ENCODE results near the gene DCLK1. TPM values are rescaled to one million over a fixed set of nuclear protein-coding genes. Genes with fewer than 3 reads are reported as not detected.

DCLK1 gene
- total RNA-seq, 1 donor from 2014 or later = under 0.01 TPM

DNA sequence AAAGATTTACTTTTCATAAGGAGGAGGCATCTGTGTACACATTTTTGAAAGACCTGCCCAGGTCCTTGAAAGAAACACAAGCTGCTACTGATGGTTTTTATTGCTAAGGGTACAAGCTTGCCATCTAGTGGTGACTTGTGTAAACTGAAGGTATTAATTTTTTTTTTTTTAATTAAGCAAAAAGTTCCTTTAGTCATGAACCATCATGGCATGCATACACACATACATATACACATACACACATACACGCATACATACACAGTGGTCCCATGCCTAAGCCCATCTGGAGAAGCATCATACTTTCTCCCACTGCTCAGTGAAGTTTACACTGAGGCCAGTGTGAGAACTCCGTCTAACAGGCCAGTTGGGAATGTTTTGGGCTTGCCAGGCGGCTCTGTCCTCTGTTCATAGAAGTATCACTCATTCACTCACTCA is 312.5 kb downstream of the DCLK1 start:
- Histone ChIP-seq H3K36me3 (ENCODE audit: control insufficient read depth, insufficient read depth, low read length) (no peaks in the 10 kb centered on the region), H3K4me3 (ENCODE audit: low read depth, low read length) (no peak overlapping the region), H3K27me3 (ENCODE audit: control insufficient read depth, insufficient read depth, low read length) (no peaks in the 10 kb centered on the region)
- TF ChIP-seq, protein P1, sequence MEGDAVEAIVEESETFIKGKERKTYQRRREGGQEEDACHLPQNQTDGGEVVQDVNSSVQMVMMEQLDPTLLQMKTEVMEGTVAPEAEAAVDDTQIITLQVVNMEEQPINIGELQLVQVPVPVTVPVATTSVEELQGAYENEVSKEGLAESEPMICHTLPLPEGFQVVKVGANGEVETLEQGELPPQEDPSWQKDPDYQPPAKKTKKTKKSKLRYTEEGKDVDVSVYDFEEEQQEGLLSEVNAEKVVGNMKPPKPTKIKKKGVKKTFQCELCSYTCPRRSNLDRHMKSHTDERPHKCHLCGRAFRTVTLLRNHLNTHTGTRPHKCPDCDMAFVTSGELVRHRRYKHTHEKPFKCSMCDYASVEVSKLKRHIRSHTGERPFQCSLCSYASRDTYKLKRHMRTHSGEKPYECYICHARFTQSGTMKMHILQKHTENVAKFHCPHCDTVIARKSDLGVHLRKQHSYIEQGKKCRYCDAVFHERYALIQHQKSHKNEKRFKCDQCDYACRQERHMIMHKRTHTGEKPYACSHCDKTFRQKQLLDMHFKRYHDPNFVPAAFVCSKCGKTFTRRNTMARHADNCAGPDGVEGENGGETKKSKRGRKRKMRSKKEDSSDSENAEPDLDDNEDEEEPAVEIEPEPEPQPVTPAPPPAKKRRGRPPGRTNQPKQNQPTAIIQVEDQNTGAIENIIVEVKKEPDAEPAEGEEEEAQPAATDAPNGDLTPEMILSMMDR (IDR thresholded peaks at IDR 0.05; ENCODE audit: insufficient read depth, low read length, severe bottlenecking) = peak; percentile 59
- no peak for FAIRE-seq
- peak; percentile 48 for DNase-seq (ENCODE audit: low read depth)

DNA sequence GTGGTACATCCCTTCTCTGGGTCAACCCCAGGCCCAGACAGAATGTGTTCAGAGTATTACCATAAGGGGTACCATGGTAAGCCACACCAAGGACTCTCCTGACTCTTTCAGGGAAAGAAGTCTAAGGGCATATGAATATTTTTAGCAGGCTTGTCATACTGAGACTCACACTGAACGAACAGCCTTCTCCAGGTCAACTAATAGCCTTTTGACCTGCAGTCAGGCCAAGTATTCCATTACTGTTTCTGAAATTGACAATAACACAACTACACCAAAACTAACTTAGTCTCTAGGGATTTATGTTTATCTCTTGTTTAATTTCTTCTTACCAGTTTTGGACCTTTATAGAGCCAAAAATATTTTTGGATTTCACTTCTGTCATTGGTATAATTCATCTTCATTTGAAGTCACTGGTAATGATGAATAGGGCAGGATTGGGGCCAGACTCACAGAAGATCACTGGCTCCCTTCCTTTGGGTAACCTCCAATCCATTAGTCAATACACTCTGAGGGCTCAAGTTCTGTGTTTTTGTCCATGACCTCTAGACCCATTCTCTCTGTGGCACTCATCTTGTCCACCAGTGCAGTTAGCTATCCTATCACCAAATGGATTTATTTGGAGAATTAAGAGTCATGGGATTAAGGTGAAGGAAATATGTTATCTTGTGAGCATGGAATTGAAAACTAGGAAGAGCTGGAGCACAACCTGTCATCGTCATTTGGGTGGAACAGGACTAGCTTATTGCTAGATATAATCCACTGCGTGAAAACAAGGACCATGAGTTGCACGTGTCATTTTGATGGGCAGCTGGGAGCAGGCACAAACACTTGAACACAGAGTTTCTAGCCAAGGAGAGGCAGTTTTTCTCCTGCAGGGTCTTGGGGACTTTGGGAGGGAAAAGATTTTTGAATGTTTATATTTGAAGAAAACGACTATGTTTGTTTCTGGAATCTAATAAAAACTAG is 313.3 kb downstream of the DCLK1 start:
- TF ChIP-seq, protein P1 (IDR thresholded peaks at IDR 0.05; ENCODE audit: insufficient read depth, low read length, severe bottlenecking) = no peak
- Histone ChIP-seq H3K27me3 (ENCODE audit: control insufficient read depth, insufficient read depth, low read length) (no peaks in the 10 kb centered on the region), H3K36me3 (ENCODE audit: control insufficient read depth, insufficient read depth, low read length) (no peaks in the 10 kb centered on the region), H3K4me3 (ENCODE audit: low read depth, low read length) (no peak overlapping the region)
- DNase-seq (ENCODE audit: low read depth) (no peak), FAIRE-seq (no peak)

DNA sequence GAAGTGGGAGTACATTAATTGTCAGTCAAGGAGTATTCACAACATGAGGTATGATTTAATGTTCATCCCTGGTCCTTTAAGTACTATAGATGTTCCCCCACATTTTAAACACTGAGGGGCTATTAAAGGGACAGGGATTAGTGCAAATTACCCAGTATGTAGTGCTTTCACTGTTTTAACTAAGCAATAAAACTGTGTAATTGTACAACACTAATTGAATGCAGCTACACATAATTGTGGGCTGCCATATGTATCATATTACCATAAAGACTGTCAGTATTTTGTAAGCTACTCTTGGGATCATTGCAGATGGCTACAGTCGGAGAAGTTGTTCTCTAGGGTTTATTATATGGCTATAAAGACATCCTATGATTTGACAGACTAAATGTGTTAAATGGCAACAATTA is 316.6 kb downstream of the DCLK1 start:
- no peaks in the 10 kb centered on the region for H3K36me3 ChIP-seq (ENCODE audit: control insufficient read depth, insufficient read depth, low read length)
- FAIRE-seq = no peak
- TF ChIP-seq, protein P1 (IDR thresholded peaks at IDR 0.05; ENCODE audit: insufficient read depth, low read length, severe bottlenecking) = no peak
- no peak overlapping the region for H3K4me3 ChIP-seq (ENCODE audit: low read depth, low read length)
- DNase-seq (ENCODE audit: low read depth) = no peak
- no peaks in the 10 kb centered on the region for H3K27me3 ChIP-seq (ENCODE audit: control insufficient read depth, insufficient read depth, low read length)

- FAIRE-seq = no peak
- TF ChIP-seq, protein P1 (IDR thresholded peaks at IDR 0.05; ENCODE audit: insufficient read depth, low read length, severe bottlenecking) = no peak
- Histone ChIP-seq H3K4me3 (ENCODE audit: low read depth, low read length) (no peak overlapping the region), H3K27me3 (ENCODE audit: control insufficient read depth, insufficient read depth, low read length) (peaks cover 2% of the 10 kb centered on the region), H3K36me3 (ENCODE audit: control insufficient read depth, insufficient read depth, low read length) (no peaks in the 10 kb centered on the region)
- DNase-seq (ENCODE audit: low read depth) = no peak
Observed at GRCh38 chr13:35812736-35813135, 318.4 kb downstream of the DCLK1 start.

DNA sequence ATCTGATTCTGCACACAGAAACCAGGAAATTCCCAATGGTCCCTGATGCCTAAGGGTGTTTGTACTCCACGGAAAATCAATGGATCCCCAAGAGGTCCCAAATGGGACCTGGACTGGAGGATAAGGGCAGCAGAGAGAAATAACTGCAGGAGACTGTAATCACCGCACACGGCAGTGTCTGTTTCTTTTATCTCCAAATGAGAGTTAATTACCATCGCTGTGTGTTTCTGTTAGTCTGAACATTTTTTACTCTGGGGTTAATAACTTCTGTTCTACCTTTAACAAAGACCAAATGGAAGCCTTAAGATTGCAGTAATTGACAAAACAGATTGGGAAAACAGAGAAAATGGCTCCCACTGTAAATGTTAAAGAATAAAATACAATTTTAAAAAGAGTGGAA is 320.9 kb downstream of the DCLK1 start:
- no peaks in the 10 kb centered on the region for H3K36me3 ChIP-seq (ENCODE audit: control insufficient read depth, insufficient read depth, low read length)
- H3K4me3 ChIP-seq (ENCODE audit: low read depth, low read length) = no peak overlapping the region
- no peak for FAIRE-seq
- peaks cover 2% of the 10 kb centered on the region for H3K27me3 ChIP-seq (ENCODE audit: control insufficient read depth, insufficient read depth, low read length)
- TF ChIP-seq, protein P1 (IDR thresholded peaks at IDR 0.05; ENCODE audit: insufficient read depth, low read length, severe bottlenecking) = no peak
- no peak for DNase-seq (ENCODE audit: low read depth)
